Mesenchymal stem cell (in vitro differentiated cells and primary cell): Measurements from ENCODE around the gene RHOD. TPM values are rescaled to one million over a fixed set of nuclear protein-coding genes. Genes with fewer than 3 reads are reported as not detected.

Experiments used
- DNase-seq: peaks from one replicate; pipeline ENCODE4 v3.0.0-alpha.2; 2013
- H2AFZ ChIP-seq: one replicate; pipeline ENCODE4 v1.6.1; 2013; ENCODE audit warnings: low read depth, mild to moderate bottlenecking, control low read depth, inconsistent platforms, low read length, moderate library complexity
- H2AK5ac ChIP-seq: 2 replicates; pipeline ENCODE4 v1.6.1; 2013; ENCODE audit warnings: low read length, moderate library complexity, mild to moderate bottlenecking, inconsistent platforms; ENCODE audit not compliant: severe bottlenecking
- H2BK120ac ChIP-seq: one replicate; pipeline ENCODE4 v1.6.1; 2013; ENCODE audit warnings: low read depth, mild to moderate bottlenecking, inconsistent platforms, low read length, moderate library complexity
- H2BK12ac ChIP-seq, 2 experiments: one replicate each; pipeline ENCODE4 v1.6.1; 2013; ENCODE audit warnings: inconsistent platforms in 2 of 2, low read length in 2 of 2, mild to moderate bottlenecking in 2 of 2, moderate library complexity in 2 of 2, control low read depth in 1 of 2
- H2BK15ac ChIP-seq: one replicate; pipeline ENCODE4 v1.6.1; 2013; ENCODE audit warnings: mild to moderate bottlenecking, low read depth, inconsistent platforms; ENCODE audit not compliant: poor library complexity, severe bottlenecking
- H2BK5ac ChIP-seq: 2 replicates; pipeline ENCODE4 v1.6.1; 2013; ENCODE audit warnings: low read depth, mild to moderate bottlenecking, low read length, control low read depth, inconsistent platforms; ENCODE audit not compliant: poor library complexity, severe bottlenecking
- H3K14ac ChIP-seq, 2 experiments: one replicate each; pipeline ENCODE4 v1.6.1; 2013; ENCODE audit warnings: inconsistent platforms in 2 of 2, low read length in 2 of 2, control low read depth in 1 of 2, mild to moderate bottlenecking in 1 of 2, moderate library complexity in 1 of 2
- H3K18ac ChIP-seq, 2 experiments: one replicate each; pipeline ENCODE4 v1.6.1; 2013; ENCODE audit warnings: inconsistent platforms in 2 of 2, low read length in 2 of 2, control low read depth in 1 of 2, low read depth in 1 of 2, mild to moderate bottlenecking in 1 of 2
- H3K23ac ChIP-seq, 2 experiments: one replicate each; pipeline ENCODE4 v1.6.1; 2013; ENCODE audit warnings: inconsistent platforms in 2 of 2, low read length in 2 of 2, mild to moderate bottlenecking in 2 of 2, moderate library complexity in 2 of 2, control low read depth in 1 of 2
- H3K27ac ChIP-seq: 2 replicates; pipeline ENCODE4 v1.5.1; 2013; ENCODE audit warnings: mild to moderate bottlenecking, moderate library complexity, low read length, control low read depth, inconsistent platforms; ENCODE audit not compliant: poor library complexity, severe bottlenecking
- H3K27me3 ChIP-seq, 2 experiments: 2 replicates each; pipeline versions ENCODE4 v1.6.1 to v1.7.0; 2013; ENCODE audit warnings: low read length in 2 of 2, mild to moderate bottlenecking in 2 of 2, moderate library complexity in 2 of 2, control low read depth in 1 of 2, inconsistent platforms in 1 of 2; ENCODE audit not compliant: control insufficient read depth in 1 of 2, insufficient read depth in 1 of 2
- H3K36me3 ChIP-seq, 2 experiments: 2 replicates each; pipeline versions ENCODE4 v1.6.1 to v1.7.0; 2013; ENCODE audit warnings: low read length in 2 of 2, control low read depth in 1 of 2, inconsistent platforms in 1 of 2, low read depth in 1 of 2, mild to moderate bottlenecking in 1 of 2; ENCODE audit not compliant: insufficient read depth in 2 of 2, control insufficient read depth in 1 of 2
- H3K4ac ChIP-seq, 2 experiments: one replicate each; pipeline ENCODE4 v1.6.1; 2013; ENCODE audit warnings: inconsistent platforms in 2 of 2, low read length in 2 of 2, mild to moderate bottlenecking in 2 of 2, moderate library complexity in 2 of 2, control low read depth in 1 of 2, low read depth in 1 of 2
- H3K4me1 ChIP-seq: 2 replicates; pipeline ENCODE4 v1.6.1; 2013; ENCODE audit warnings: low read depth, low read length, control low read depth; ENCODE audit not compliant: control insufficient read depth, insufficient read depth
- H3K4me2 ChIP-seq: 2 replicates; pipeline ENCODE4 v1.6.1; 2013; ENCODE audit warnings: low read length, mild to moderate bottlenecking, inconsistent platforms; ENCODE audit not compliant: poor library complexity, severe bottlenecking
- H3K4me3 ChIP-seq, 2 experiments: 2 replicates each; pipeline versions ENCODE4 v1.5.1 to v1.7.0; 2013; ENCODE audit warnings: low read length in 2 of 2, mild to moderate bottlenecking in 2 of 2, control low read depth in 1 of 2, low read depth in 1 of 2; ENCODE audit not compliant: insufficient read depth in 1 of 2
- H3K79me1 ChIP-seq: replicated peaks from 2 replicates; pipeline ENCODE4 v1.6.1; 2013; ENCODE audit warnings: mild to moderate bottlenecking, control low read depth, low read length, inconsistent platforms; ENCODE audit not compliant: poor library complexity, severe bottlenecking
- H3K9ac ChIP-seq: 2 replicates; pipeline ENCODE4 v1.7.0; 2013; ENCODE audit warnings: mild to moderate bottlenecking, low read length, moderate library complexity
- H3K9me3 ChIP-seq: 2 replicates; pipeline ENCODE4 v1.7.0; 2013; ENCODE audit warnings: mild to moderate bottlenecking, low read length; ENCODE audit not compliant: control insufficient read depth
- H4K8ac ChIP-seq: one replicate; pipeline ENCODE4 v1.6.1; 2013; ENCODE audit warnings: inconsistent platforms, mild to moderate bottlenecking, low read length, moderate library complexity
- H4K91ac ChIP-seq: one replicate; pipeline ENCODE4 v1.6.1; 2013; ENCODE audit warnings: mild to moderate bottlenecking, low read length, inconsistent platforms
- WGBS: methylation state at CpG from one replicate; pipeline ENCODE4 v1.1.7; 2013; ENCODE audit warnings: mixed read lengths; 5-methylcytosine and 5-hydroxymethylcytosine counted together
- polyA plus RNA-seq, 2 experiments: library from polyadenylated mRNA; stranded (reverse); fragments of 200-250 nt; gene quantifications; one replicate each; pipeline ENCODE4 v1.2.3, GENCODE V29; 2013

RHOD gene
- polyA plus RNA-seq (2013, experiment 1 of 2): 2.8 TPM
- 2.7 TPM for polyA plus RNA-seq (2013, experiment 2 of 2)

GRCh38 chr11:67056267-67057204 is at the start of gene RHOD:
TSS of gene RHOD (plus strand) at chr11:67056847. CDS start at chr11:67056903, 56 bp downstream.
- peaks cover 6% of the 10 kb centered on the region for H3K79me1 ChIP-seq
- peak within 1 kb of the TSS; percentile 64 for H2AK5ac ChIP-seq
- no peak within 1 kb of the TSS for H2BK12ac ChIP-seq
- H3K36me3 ChIP-seq: peaks cover 0 to 4% of the 10 kb centered on the region in 2 experiments
- H3K4me1 ChIP-seq: peaks cover 44% of the 10 kb centered on the region
- H3K4ac ChIP-seq: no peak within 1 kb of the TSS
- H3K14ac ChIP-seq: peak within 1 kb of the TSS in 1 of 2 experiments; percentile 26
- H4K8ac ChIP-seq: peak within 1 kb of the TSS; percentile 88
- peak within 1 kb of the TSS; percentile 74 to 83 for H3K4me3 ChIP-seq
- peak within 1 kb of the TSS; percentile 62 for H3K4me2 ChIP-seq
- no peak within 1 kb of the TSS for H3K23ac ChIP-seq
- H3K27ac ChIP-seq: no peak within 1 kb of the TSS
- no peak within 1 kb of the TSS for H2BK120ac ChIP-seq
- peak within 1 kb of the TSS; percentile 82 for H3K9ac ChIP-seq
- H2AFZ ChIP-seq: peak within 1 kb of the TSS; percentile 29
- DNase-seq: no peak
- H2BK15ac ChIP-seq: peak within 1 kb of the TSS; percentile 68
- no peak within 1 kb of the TSS for H2BK5ac ChIP-seq
- H3K27me3 ChIP-seq: peaks cover 0 to 14% of the 10 kb centered on the region in 2 experiments
- 12% methylated on average over 61 of the region's 72 CpGs for WGBS
- H3K18ac ChIP-seq: peak within 1 kb of the TSS; percentile 63 to 67
- H3K9me3 ChIP-seq: no peaks in the 10 kb centered on the region
- peak within 1 kb of the TSS; percentile 66 for H4K91ac ChIP-seq

- Histone ChIP-seq H3K4me1 (no peaks in the 10 kb centered on the region), H2AFZ (no peak overlapping the region), H3K27me3 (peaks cover 0 to 7% of the 10 kb centered on the region in 2 experiments), H3K9me3 (no peaks in the 10 kb centered on the region), H2BK15ac (no peak overlapping the region), H3K18ac (no peak overlapping the region), H3K4ac (no peak overlapping the region), H3K79me1 (no peaks in the 10 kb centered on the region), H3K4me2 (no peak overlapping the region), H2BK5ac (no peak overlapping the region), H3K14ac (no peak overlapping the region), H2BK12ac (no peak overlapping the region), H2BK120ac (no peak overlapping the region), H2AK5ac (no peak overlapping the region), H3K27ac (no peak overlapping the region), H3K36me3 (no peaks in the 10 kb centered on the region), H4K91ac (no peak overlapping the region), H3K4me3 (no peak overlapping the region), H4K8ac (no peak overlapping the region), H3K9ac (no peak overlapping the region), H3K23ac (no peak overlapping the region)
- DNase-seq: no peak
- WGBS: 90% methylated on average over 6 of the region's 7 CpGs
Observed at GRCh38 chr11:67007126-67007525, 49.5 kb upstream of the RHOD start.

DNA sequence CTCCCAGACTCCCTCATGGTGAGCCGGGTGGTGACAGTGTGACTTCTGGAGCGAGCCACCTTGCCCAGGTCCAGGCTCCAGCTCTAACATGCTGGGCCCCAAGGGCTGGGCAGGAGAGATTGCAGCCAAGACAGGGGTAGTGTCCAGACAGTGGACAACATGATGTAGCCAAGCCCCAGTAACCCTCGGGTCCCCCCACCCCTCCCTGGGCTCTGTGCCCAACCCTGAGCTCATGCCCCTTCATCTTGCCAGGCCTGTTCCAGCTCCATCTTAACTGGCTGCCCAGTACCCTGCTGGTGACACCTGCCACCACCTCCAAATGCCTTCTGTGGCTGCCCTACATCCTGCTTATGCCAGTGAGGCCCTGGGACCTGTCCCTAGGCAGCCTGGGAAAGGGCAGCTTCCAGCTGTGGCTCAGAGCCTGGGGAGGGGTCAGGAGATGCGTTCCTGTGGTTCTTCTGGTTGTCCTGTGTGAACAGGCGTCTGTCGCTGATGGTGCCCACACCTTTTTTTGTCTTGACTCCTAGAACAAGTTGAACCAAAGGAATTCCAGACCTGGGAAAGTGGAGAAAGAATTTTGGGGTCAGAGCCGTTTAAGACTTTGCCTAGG is 46.2 kb upstream of the RHOD start:
- no peaks in the 10 kb centered on the region for H3K79me1 ChIP-seq
- WGBS: 85% methylated on average over 7 of the region's 7 CpGs

GRCh38 chr11:67013511-67014045 is 43.1 kb upstream of the RHOD start:
- no peak overlapping the region for H3K27ac ChIP-seq
- no peaks in the 10 kb centered on the region for H3K9me3 ChIP-seq
- no peak overlapping the region for H4K91ac ChIP-seq
- no peak overlapping the region for H2BK120ac ChIP-seq
- no peak overlapping the region for H4K8ac ChIP-seq
- H3K23ac ChIP-seq: no peak overlapping the region
- H2BK5ac ChIP-seq: no peak overlapping the region
- no peak overlapping the region for H3K18ac ChIP-seq
- H3K79me1 ChIP-seq: no peaks in the 10 kb centered on the region
- H3K14ac ChIP-seq: no peak overlapping the region
- no peak for DNase-seq
- no peak overlapping the region for H3K4ac ChIP-seq
- no peak overlapping the region for H2BK15ac ChIP-seq
- H3K27me3 ChIP-seq: peaks cover 0 to 26% of the 10 kb centered on the region in 2 experiments
- no peak overlapping the region for H2AFZ ChIP-seq
- no peak overlapping the region for H3K4me3 ChIP-seq
- H3K4me2 ChIP-seq: no peak overlapping the region
- H3K9ac ChIP-seq: no peak overlapping the region
- H3K4me1 ChIP-seq: no peaks in the 10 kb centered on the region
- WGBS: 94% methylated on average over 11 of the region's 11 CpGs
- no peak overlapping the region for H2BK12ac ChIP-seq
- H2AK5ac ChIP-seq: no peak overlapping the region
- H3K36me3 ChIP-seq: peaks cover 0 to 3% of the 10 kb centered on the region in 2 experiments

More for the DNA sequence above, 46.2 kb upstream of the RHOD start:
- H3K27me3 ChIP-seq: peaks cover 0 to 17% of the 10 kb centered on the region in 2 experiments
- no peak overlapping the region for H3K14ac ChIP-seq
- H3K36me3 ChIP-seq: peaks cover 0 to 3% of the 10 kb centered on the region in 2 experiments
- H3K18ac ChIP-seq: no peak overlapping the region
- H2BK12ac ChIP-seq: no peak overlapping the region
- H3K4me2 ChIP-seq: no peak overlapping the region
- no peak for DNase-seq
- no peak overlapping the region for H2BK15ac ChIP-seq
- H3K23ac ChIP-seq: no peak overlapping the region
- no peak overlapping the region for H4K8ac ChIP-seq
- H3K4ac ChIP-seq: no peak overlapping the region
- no peaks in the 10 kb centered on the region for H3K9me3 ChIP-seq
- no peaks in the 10 kb centered on the region for H3K4me1 ChIP-seq
- H4K91ac ChIP-seq: no peak overlapping the region
- H3K4me3 ChIP-seq: no peak overlapping the region
- H3K27ac ChIP-seq: no peak overlapping the region
- H2AK5ac ChIP-seq: no peak overlapping the region
- no peak overlapping the region for H2AFZ ChIP-seq
- no peak overlapping the region for H3K9ac ChIP-seq
- H2BK120ac ChIP-seq: no peak overlapping the region
- no peak overlapping the region for H2BK5ac ChIP-seq
